Testis (tissue), 3 donors: ENCODE data around the gene DHX38. TPM values are rescaled to one million over a fixed set of nuclear protein-coding genes. Genes with fewer than 3 reads are reported as not detected.

Experiments used
- DNase-seq: peaks from one replicate; pipeline ENCODE4 v3.0.0-alpha.2; 2019
- H3K27ac ChIP-seq, 2 donors: fragments of 200-600 bp; sonication (generic); one replicate each; pipeline ENCODE4 v1.5.1; 2019
- H3K27me3 ChIP-seq: fragments of 200-600 bp; sonication (generic); one replicate; pipeline ENCODE4 v1.5.1; 2019
- H3K36me3 ChIP-seq: fragments of 200-600 bp; sonication (generic); one replicate; pipeline ENCODE4 v1.5.1; 2017; ENCODE audit warnings: low read depth; ENCODE audit errors: missing control alignments
- H3K4me1 ChIP-seq: fragments of 200-600 bp; sonication (generic); one replicate; pipeline ENCODE4 v1.5.1; 2019
- H3K4me3 ChIP-seq, 2 donors: fragments of 200-600 bp; sonication (generic); one replicate each; pipeline ENCODE4 v1.5.1; 2017 to 2019
- H3K9me3 ChIP-seq: fragments of 200-600 bp; sonication (generic); one replicate; pipeline ENCODE4 v1.5.1; 2017
- POLR2A ChIP-seq: fragments of 450-650 bp; IDR thresholded peaks from one replicate; pipeline ENCODE4 v1.6.1; 2017; ENCODE audit warnings: antibody characterized with exemption, mild to moderate bottlenecking, moderate library complexity
- WGBS, 2 donors: methylation state at CpG; one replicate each; pipeline ENCODE4 v1.1.5; 2018; 5-methylcytosine and 5-hydroxymethylcytosine counted together
- intact Hi-C: fragments of 100-400 bp; cut with DNase I; formaldehyde crosslinking; loops from one replicate; pipeline ENCODE4 v1.15.1; 2023; ENCODE audit warnings: low total_unique reads
- polyA plus RNA-seq: library from polyadenylated mRNA; stranded (reverse); fragments of 350-450 nt; fragmentation: Illumina TruSeq; extraction: RNeasy Lipid Tissue Mini Kit (QIAGEN cat#74804); gene quantifications from one replicate; pipeline ENCODE4 v1.2.3, GENCODE V29; 2014; ENCODE audit warnings: low read depth, low replicate concordance; ENCODE audit not compliant: insufficient read depth
- total RNA-seq, 2 donors: library from RNA; depleted of rRNA; stranded (reverse); fragments of >200 nt; gene quantifications; one replicate each; pipeline ENCODE4 v1.2.3, GENCODE V29; 2016
- TF ChIP-seq, protein P1 (sequence below), 3 experiments: fragments of 450-650 bp in 2 of 3; fragments of 200-600 bp in 1 of 3; sonication (generic) in 1 of 3; IDR thresholded peaks; one replicate each; pipeline ENCODE4 v1.5.1; 2016 to 2019; ENCODE audit warnings: antibody characterized with exemption in 3 of 3, mild to moderate bottlenecking in 2 of 3, moderate library complexity in 1 of 3

The DHX38 gene
- total and polyA plus RNA-seq, 3 donors from 2014 or later, result 64.5 to 102 (median 95.0) TPM

DNA sequence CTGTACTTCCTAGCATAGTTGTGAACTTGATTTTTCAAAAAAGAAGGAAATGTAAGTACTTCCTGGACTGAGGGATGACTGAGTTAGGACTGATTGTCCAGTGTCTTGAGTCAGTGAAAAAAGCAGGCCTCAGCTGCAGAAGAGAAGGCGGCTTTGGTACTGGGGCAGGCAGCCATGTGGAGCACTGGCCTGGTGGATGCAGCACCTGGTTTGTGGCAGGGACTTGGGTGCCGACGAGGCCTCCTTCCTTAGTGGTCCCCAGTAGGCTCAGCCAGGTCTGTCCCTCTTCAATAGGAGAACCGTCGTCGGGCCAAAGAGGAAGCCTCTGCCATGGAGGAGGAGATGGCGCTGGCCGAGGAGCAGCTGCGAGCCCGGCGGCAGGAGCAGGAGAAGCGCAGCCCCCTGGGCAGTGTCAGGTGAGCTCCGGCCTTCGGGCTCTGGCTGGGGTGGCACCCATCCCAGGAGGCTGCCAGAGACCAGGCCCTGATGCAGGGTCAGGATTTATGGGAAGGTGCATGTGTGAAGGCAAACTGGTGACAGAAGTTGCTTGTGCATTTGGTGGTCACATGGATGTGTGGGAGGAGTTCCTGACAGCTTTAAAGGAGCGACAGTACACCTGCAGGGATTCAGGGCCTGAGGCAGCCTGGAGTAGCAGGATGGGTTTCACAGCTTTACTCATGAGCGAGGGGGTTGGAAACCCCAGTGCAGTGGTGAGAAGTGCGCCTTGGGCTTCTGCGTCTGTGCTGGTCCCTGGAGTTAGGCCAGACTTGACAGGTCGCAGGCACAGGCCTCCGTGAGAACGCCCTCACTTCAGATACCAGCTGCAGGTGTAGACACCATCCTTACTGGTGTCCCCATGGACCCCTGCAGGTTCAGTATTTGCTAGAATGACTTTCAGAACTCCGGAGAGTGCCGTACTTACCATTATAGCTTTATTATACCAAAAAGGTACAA lies 17.3 kb downstream of the DHX38 start:
- Histone ChIP-seq H3K9me3 (no peaks in the 10 kb centered on the region), H3K4me3 (no peak overlapping the region), H3K36me3 (no peaks in the 10 kb centered on the region), H3K4me1 (no peaks in the 10 kb centered on the region), H3K27ac (no peak overlapping the region), H3K27me3 (no peaks in the 10 kb centered on the region)
- intact Hi-C loops, result no loop called here
- TF ChIP-seq, protein P1, sequence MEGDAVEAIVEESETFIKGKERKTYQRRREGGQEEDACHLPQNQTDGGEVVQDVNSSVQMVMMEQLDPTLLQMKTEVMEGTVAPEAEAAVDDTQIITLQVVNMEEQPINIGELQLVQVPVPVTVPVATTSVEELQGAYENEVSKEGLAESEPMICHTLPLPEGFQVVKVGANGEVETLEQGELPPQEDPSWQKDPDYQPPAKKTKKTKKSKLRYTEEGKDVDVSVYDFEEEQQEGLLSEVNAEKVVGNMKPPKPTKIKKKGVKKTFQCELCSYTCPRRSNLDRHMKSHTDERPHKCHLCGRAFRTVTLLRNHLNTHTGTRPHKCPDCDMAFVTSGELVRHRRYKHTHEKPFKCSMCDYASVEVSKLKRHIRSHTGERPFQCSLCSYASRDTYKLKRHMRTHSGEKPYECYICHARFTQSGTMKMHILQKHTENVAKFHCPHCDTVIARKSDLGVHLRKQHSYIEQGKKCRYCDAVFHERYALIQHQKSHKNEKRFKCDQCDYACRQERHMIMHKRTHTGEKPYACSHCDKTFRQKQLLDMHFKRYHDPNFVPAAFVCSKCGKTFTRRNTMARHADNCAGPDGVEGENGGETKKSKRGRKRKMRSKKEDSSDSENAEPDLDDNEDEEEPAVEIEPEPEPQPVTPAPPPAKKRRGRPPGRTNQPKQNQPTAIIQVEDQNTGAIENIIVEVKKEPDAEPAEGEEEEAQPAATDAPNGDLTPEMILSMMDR (IDR thresholded peaks at IDR 0.05), result no peak
- TF ChIP-seq POLR2A, result no peak
- 90 to 93% methylated on average over 22 to 23 of the region's 23 CpGs for WGBS, 2 donors
- no peak for DNase-seq

DNA sequence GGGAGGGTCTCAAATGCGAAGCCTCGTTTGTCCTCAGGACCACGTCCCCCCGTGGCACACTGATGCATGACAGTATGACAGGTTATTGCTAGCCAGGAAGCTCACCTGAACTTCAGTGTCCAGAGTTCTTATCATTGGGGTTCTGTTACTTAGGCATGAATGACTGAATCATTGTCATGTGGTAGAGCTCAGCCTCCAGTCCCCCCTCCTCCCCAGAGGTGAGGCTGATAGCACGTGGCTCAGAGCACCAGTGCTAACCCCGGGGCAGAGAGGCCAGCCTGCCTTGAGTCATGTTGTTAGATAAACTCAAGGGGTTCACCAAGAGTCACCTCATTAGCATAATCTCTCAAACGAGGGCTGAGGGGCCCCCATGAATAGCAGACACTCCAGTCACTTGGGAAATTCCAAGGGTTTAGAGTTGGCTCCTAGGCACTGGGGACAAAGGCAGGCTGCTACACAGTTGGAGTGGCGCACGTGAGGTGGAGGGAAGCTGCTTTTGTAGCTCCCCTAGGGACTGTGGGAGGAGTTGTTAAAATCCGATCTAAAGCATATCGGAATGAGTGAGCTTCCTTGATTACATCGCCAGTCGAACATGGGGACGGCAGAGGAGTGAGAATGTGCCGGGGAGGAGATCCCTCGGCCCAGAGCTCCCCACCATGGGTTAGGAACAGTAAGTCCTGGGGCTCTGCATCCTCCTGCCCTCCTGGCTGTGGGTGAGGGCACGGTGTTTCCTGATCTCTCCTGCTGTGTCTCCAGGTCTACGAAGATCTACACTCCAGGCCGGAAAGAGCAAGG lies 18.2 kb downstream of the DHX38 start:
- Histone ChIP-seq H3K27ac (no peak overlapping the region), H3K27me3 (no peaks in the 10 kb centered on the region), H3K4me3 (no peak overlapping the region), H3K36me3 (no peaks in the 10 kb centered on the region), H3K4me1 (no peaks in the 10 kb centered on the region), H3K9me3 (no peaks in the 10 kb centered on the region)
- intact Hi-C loops, result no loop called here
- 83 to 86% methylated on average over 18 to 19 of the region's 19 CpGs for WGBS, 2 donors
- peak; percentile 10 for DNase-seq
- TF ChIP-seq POLR2A, result no peak
- TF ChIP-seq, protein P1 (IDR thresholded peaks at IDR 0.05), result no peak

DNA sequence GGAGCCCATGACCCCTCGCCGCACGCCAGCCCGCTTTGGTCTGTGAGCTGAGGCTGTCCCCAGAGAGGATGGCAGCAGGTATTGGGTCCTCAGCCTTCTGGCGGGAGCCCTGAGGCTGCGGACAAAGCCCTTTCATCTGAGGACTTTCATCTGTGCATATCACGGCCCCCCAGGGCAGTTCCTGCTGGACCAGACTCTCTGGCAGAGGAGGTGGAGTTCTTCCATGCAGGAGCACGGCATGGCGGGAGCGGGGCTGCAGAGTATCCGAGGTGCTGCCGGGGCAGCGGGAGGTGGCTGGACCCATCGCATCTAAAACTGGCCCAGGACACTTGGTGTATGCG lies 18.8 kb downstream of the DHX38 start:
- TF ChIP-seq, protein P1 (IDR thresholded peaks at IDR 0.05), result no peak
- no peak for TF ChIP-seq POLR2A
- H3K4me3 ChIP-seq, result no peak overlapping the region
- no peaks in the 10 kb centered on the region for H3K27me3 ChIP-seq
- no peak overlapping the region for H3K27ac ChIP-seq
- H3K9me3 ChIP-seq, result no peaks in the 10 kb centered on the region
- no peaks in the 10 kb centered on the region for H3K4me1 ChIP-seq
- no peaks in the 10 kb centered on the region for H3K36me3 ChIP-seq
- 93 to 96% methylated on average over 15 of the region's 15 CpGs for WGBS, 2 donors
- peak; percentile 13 for DNase-seq
- intact Hi-C loops, result no loop called here

DNA sequence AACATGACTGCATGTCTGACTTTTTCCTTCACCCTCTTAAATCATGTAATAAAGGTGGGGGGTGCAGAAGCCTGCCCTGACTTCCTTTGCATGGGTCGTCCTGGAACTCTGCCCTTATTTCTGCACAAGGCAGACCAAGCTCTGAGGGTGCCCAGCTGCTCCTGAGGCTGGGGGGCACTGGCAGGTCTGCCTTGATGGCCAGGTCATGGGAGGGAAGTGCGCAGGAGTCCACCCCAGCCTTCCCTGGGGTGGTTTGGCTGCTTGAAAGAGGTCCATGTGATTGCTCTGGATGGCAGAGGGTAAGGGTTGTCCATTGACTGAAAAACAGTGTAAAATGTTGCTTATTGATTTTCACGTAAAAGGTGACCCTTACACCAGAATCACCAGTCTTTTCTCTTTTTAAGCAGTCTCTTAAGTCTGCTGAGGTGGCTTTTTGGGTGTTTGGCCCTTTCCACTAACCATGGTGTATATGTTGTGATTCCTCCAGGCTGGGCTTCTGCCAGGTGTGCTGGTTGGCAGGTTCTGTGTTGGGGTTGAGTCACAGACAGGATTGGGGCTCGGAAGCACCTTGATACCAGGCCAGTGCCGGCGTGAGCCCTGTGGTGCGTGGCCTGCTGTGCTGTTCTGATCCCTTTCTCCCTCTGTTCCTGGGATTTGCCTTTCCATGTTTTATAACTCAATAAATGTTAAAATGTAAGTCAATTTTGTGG lies 19.4 kb downstream of the DHX38 start:
- H3K27ac ChIP-seq, result no peak overlapping the region
- intact Hi-C loops, result no loop called here
- no peak for TF ChIP-seq POLR2A
- TF ChIP-seq, protein P1 (IDR thresholded peaks at IDR 0.05), result no peak
- H3K4me3 ChIP-seq, result no peak overlapping the region
- 92 to 93% methylated on average over 7 of the region's 7 CpGs for WGBS, 2 donors
- no peaks in the 10 kb centered on the region for H3K36me3 ChIP-seq
- H3K4me1 ChIP-seq, result no peaks in the 10 kb centered on the region
- peak; percentile 8 for DNase-seq
- H3K27me3 ChIP-seq, result no peaks in the 10 kb centered on the region
- no peaks in the 10 kb centered on the region for H3K9me3 ChIP-seq
